Measurements from ENCODE around the gene GNAI3. TPM values are rescaled to one million over a fixed set of nuclear protein-coding genes. Genes with fewer than 3 reads are reported as not detected.

The GNAI3 gene
- total and polyA plus RNA-seq, 10 of the 15 experiments (the other 5 are each of a cell fraction or from before 2014, with no cell fraction given), result 5.9 to 13.8 (median 8.0) TPM

- TF ChIP-seq TCF12 (IDR thresholded peaks at IDR 0.05; ENCODE audit: low read depth, low read length), result no peak
- no peak for TF ChIP-seq CREM (IDR thresholded peaks at IDR 0.05; ENCODE audit: low read depth)
- TF ChIP-seq ESRRA (IDR thresholded peaks at IDR 0.05; ENCODE audit: low read length), result no peak
- TF ChIP-seq FOS (IDR thresholded peaks at IDR 0.05; ENCODE audit: borderline replicate concordance, extremely low read depth, insufficient read length), result no peak
- TF ChIP-seq FOXK2 (IDR thresholded peaks at IDR 0.05), result no peak
- TF ChIP-seq SMC3 (IDR thresholded peaks at IDR 0.05; ENCODE audit: borderline replicate concordance, low read length), result peak; percentile 89
- TF ChIP-seq ZNF24 (IDR thresholded peaks at IDR 0.05), result no peak
- no peak for TF ChIP-seq ETV6 (conservative IDR thresholded peaks at IDR 0.05 in 1 of 2, IDR thresholded peaks at IDR 0.05 in 1 of 2; ENCODE audit: borderline replicate concordance in 1 of 2, low read depth in 1 of 2)
- no peak for TF ChIP-seq CEBPB (IDR thresholded peaks at IDR 0.05; ENCODE audit: borderline replicate concordance in 1 of 2, low read depth in 2 of 2, low read length in 2 of 2)
- no peak for TF ChIP-seq HDAC6 (IDR thresholded peaks at IDR 0.05; ENCODE audit: unreplicated experiment)
- TF ChIP-seq IRF4 (IDR thresholded peaks at IDR 0.05; ENCODE audit: low read depth, low read length), result 0 out of 2 replicates have a peak, but pooled peaks have one; percentile 16
- TF ChIP-seq ZNF687 (IDR thresholded peaks at IDR 0.05), result no peak
- TF ChIP-seq NBN (IDR thresholded peaks at IDR 0.05), result peak; percentile 68
- no peak for TF ChIP-seq ZSCAN29 (IDR thresholded peaks at IDR 0.05)
- peak in 1 of 2 experiments; percentile 8; a peak in 1 of 4 replicates for TF ChIP-seq IKZF2 (IDR thresholded peaks at IDR 0.05)
- peak; percentile 57 for TF ChIP-seq SKIL (IDR thresholded peaks at IDR 0.05; ENCODE audit: low read depth, poor library complexity, severe bottlenecking)
- no peak for TF ChIP-seq NFYB (IDR thresholded peaks at IDR 0.05; ENCODE audit: insufficient read depth, low read depth, low read length)
- no peak for TF ChIP-seq ZNF592 (IDR thresholded peaks at IDR 0.05)
- no peak for TF ChIP-seq JUNB (IDR thresholded peaks at IDR 0.05)
- 0 out of 2 replicates have a peak, but pooled peaks have one; percentile 29 for TF ChIP-seq MTA3 (IDR thresholded peaks at IDR 0.05; ENCODE audit: borderline replicate concordance, low read length)
Measured at GRCh38 chr1:109546311-109547109, 1.9 kb upstream of the GNAI3 start (continued).
